GM18508 (cell line): ENCODE data around the gene PRKAR1B.

Experiments
- ATAC-seq: cut with Tn5 transposase; IDR thresholded peaks from one replicate; pipeline ENCODE4 v1.9.1; 2021; ENCODE audit warnings: moderate number of reproducible peaks; ENCODE audit not compliant: insufficient read depth, unreplicated experiment

PRKAR1B gene

GRCh38 chr7:725223-726005 lies 1.7 kb downstream of the PRKAR1B start:
- no peak for ATAC-seq

GRCh38 chr7:724298-724697 lies 2.8 kb downstream of the PRKAR1B start:
- ATAC-seq, result no peak

- ATAC-seq, result no peak
These were observed 3.5 kb downstream of the PRKAR1B start for GRCh38 chr7:723541-723940.

- ATAC-seq, result no peak
These were observed 5.3 kb downstream of the PRKAR1B start for GRCh38 chr7:721619-722248.

GRCh38 chr7:716636-717035 lies 10.4 kb downstream of the PRKAR1B start:
- ATAC-seq, result no peak

- ATAC-seq, result no peak
These were observed 10.9 kb downstream of the PRKAR1B start for GRCh38 chr7:716222-716621.

- no peak for ATAC-seq
These were observed 12.8 kb downstream of the PRKAR1B start for GRCh38 chr7:714251-714671.

GRCh38 chr7:713488-714230 lies 13.4 kb downstream of the PRKAR1B start:
- ATAC-seq, result no peak

- ATAC-seq, result no peak
These were observed 14.0 kb downstream of the PRKAR1B start for GRCh38 chr7:713139-713457.

- ATAC-seq, result no peak
These were observed 14.5 kb downstream of the PRKAR1B start for GRCh38 chr7:712381-713138.

- no peak for ATAC-seq
These were observed 15.1 kb downstream of the PRKAR1B start for GRCh38 chr7:711922-712380.

- no peak for ATAC-seq
These were observed 15.8 kb downstream of the PRKAR1B start for GRCh38 chr7:711093-711921.

GRCh38 chr7:710161-710560 lies 16.9 kb downstream of the PRKAR1B start:
- ATAC-seq, result no peak

GRCh38 chr7:707296-708000 lies 19.6 kb downstream of the PRKAR1B start:
- ATAC-seq, result no peak

GRCh38 chr7:706721-707120 lies 20.4 kb downstream of the PRKAR1B start:
- ATAC-seq, result no peak

- no peak for ATAC-seq
These were observed 24.0 kb downstream of the PRKAR1B start for GRCh38 chr7:703049-703448.

GRCh38 chr7:701086-701671 lies 25.9 kb downstream of the PRKAR1B start:
- no peak for ATAC-seq

GRCh38 chr7:699476-700170 lies 27.5 kb downstream of the PRKAR1B start:
- ATAC-seq, result no peak
